Vagina (tissue), 2 donors: ENCODE data around the gene CMPK2. TPM values are rescaled to one million over a fixed set of nuclear protein-coding genes. Genes with fewer than 3 reads are reported as not detected.

ENCODE experiments used
- DNase-seq, 2 donors: peaks; one replicate each; pipeline ENCODE4 v3.0.0-alpha.2; 2017; ENCODE audit errors: extremely low spot score in 2 of 2
- H3K27ac ChIP-seq: fragments of 200-600 bp; sonication (generic); one replicate; pipeline ENCODE4 v1.5.1; 2019
- H3K27me3 ChIP-seq: fragments of 200-600 bp; sonication (generic); one replicate; pipeline ENCODE4 v1.5.1; 2019
- H3K36me3 ChIP-seq, 2 donors: fragments of 200-600 bp; sonication (generic); one replicate each; pipeline ENCODE4 v1.5.1; 2017 to 2019
- H3K4me1 ChIP-seq: fragments of 200-600 bp; sonication (generic); one replicate; pipeline ENCODE4 v1.5.1; 2019
- H3K4me3 ChIP-seq, 2 donors: fragments of 200-600 bp; sonication (generic); 1 replicate in 1 of 2; 2 replicates in 1 of 2; pipeline ENCODE4 v1.5.1; 2016 to 2019
- H3K9me3 ChIP-seq: fragments of 200-600 bp; sonication (generic); one replicate; pipeline ENCODE4 v1.5.1; 2019
- POLR2A ChIP-seq, 2 donors: fragments of 450-650 bp; IDR thresholded peaks; one replicate each; pipeline ENCODE4 v1.6.1; 2017; ENCODE audit warnings: antibody characterized with exemption in 2 of 2, mild to moderate bottlenecking in 2 of 2, moderate library complexity in 2 of 2
- POLR2AphosphoS5 ChIP-seq, 2 donors: sonication (generic); formaldehyde crosslinking; IDR thresholded peaks; one replicate each; pipeline ENCODE4 v1.9.0; 2017; ENCODE audit warnings: antibody characterized with exemption in 2 of 2, mild to moderate bottlenecking in 2 of 2, low read depth in 1 of 2; ENCODE audit not compliant: insufficient read depth in 1 of 2
- intact Hi-C: fragments of 100-400 bp; cut with DNase I; formaldehyde crosslinking; loops from one replicate; pipeline ENCODE4 v1.15.1; 2023
- total RNA-seq: library from RNA; depleted of rRNA; stranded (reverse); fragments of >200 nt; gene quantifications from one replicate; pipeline ENCODE4 v1.2.3, GENCODE V29; 2016
- TF ChIP-seq, protein P1 (sequence below), 3 experiments: fragments of 450-650 bp in 2 of 3; fragments of 200-600 bp in 1 of 3; sonication (generic) in 1 of 3; IDR thresholded peaks; one replicate each; pipeline ENCODE4 v1.5.1; 2017 to 2019; ENCODE audit warnings: antibody characterized with exemption in 3 of 3, mild to moderate bottlenecking in 2 of 3, moderate library complexity in 2 of 3

The CMPK2 gene
- total RNA-seq, 1 donor from 2014 or later: 5.6 TPM

DNA sequence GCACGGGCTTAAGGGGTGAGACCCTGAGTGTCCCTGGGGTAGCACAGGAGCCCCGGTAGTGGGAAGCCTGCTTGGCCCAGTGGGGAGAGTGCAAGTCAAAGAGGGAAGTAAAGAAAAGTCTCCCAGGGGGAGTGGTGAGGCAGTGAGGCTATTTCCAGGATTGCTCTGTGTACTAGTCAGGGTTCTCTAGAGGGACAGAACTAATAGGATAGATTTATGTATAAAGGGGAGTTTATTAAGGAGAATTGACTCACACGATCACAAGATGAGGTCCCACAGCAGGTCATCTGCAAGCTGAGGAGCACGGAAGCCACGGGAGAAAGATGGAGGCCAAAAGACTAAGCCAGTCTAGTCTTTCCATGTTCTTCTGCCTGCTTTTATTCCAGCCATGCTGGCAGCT, 45.5 kb downstream of the CMPK2 start:
- H3K9me3 ChIP-seq: no peaks in the 10 kb centered on the region
- H3K27me3 ChIP-seq: no peaks in the 10 kb centered on the region
- no peak for TF ChIP-seq POLR2A (IDR thresholded peaks at IDR 0.05)
- TF ChIP-seq POLR2AphosphoS5 (IDR thresholded peaks at IDR 0.05; ENCODE audit: insufficient read depth in 1 of 2, low read depth in 1 of 2): no peak
- TF ChIP-seq, protein P1, sequence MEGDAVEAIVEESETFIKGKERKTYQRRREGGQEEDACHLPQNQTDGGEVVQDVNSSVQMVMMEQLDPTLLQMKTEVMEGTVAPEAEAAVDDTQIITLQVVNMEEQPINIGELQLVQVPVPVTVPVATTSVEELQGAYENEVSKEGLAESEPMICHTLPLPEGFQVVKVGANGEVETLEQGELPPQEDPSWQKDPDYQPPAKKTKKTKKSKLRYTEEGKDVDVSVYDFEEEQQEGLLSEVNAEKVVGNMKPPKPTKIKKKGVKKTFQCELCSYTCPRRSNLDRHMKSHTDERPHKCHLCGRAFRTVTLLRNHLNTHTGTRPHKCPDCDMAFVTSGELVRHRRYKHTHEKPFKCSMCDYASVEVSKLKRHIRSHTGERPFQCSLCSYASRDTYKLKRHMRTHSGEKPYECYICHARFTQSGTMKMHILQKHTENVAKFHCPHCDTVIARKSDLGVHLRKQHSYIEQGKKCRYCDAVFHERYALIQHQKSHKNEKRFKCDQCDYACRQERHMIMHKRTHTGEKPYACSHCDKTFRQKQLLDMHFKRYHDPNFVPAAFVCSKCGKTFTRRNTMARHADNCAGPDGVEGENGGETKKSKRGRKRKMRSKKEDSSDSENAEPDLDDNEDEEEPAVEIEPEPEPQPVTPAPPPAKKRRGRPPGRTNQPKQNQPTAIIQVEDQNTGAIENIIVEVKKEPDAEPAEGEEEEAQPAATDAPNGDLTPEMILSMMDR (IDR thresholded peaks at IDR 0.05): no peak
- H3K4me3 ChIP-seq: no peak overlapping the region
- DNase-seq: no peak
- no peak overlapping the region for H3K27ac ChIP-seq
- H3K4me1 ChIP-seq: no peaks in the 10 kb centered on the region
- intact Hi-C loops: no loop called here
- H3K36me3 ChIP-seq: no peaks in the 10 kb centered on the region

- no peak overlapping the region for H3K4me3 ChIP-seq
- DNase-seq: no peak
- no peaks in the 10 kb centered on the region for H3K4me1 ChIP-seq
- no peaks in the 10 kb centered on the region for H3K36me3 ChIP-seq
- TF ChIP-seq POLR2A (IDR thresholded peaks at IDR 0.05) (no peak), POLR2AphosphoS5 (IDR thresholded peaks at IDR 0.05; ENCODE audit: insufficient read depth in 1 of 2, low read depth in 1 of 2) (no peak)
- TF ChIP-seq, protein P1 (IDR thresholded peaks at IDR 0.05): no peak
- H3K9me3 ChIP-seq: no peaks in the 10 kb centered on the region
- H3K27me3 ChIP-seq: no peaks in the 10 kb centered on the region
- H3K27ac ChIP-seq: no peak overlapping the region
- intact Hi-C loops: no loop called here
Measured at GRCh38 chr2:6819668-6820067, 46.0 kb downstream of the CMPK2 start.

- Histone ChIP-seq H3K4me1 (no peaks in the 10 kb centered on the region), H3K27me3 (no peaks in the 10 kb centered on the region), H3K9me3 (no peaks in the 10 kb centered on the region), H3K27ac (no peak overlapping the region), H3K4me3 (no peak overlapping the region), H3K36me3 (no peaks in the 10 kb centered on the region)
- intact Hi-C loops: no loop called here
- TF ChIP-seq, protein P1 (IDR thresholded peaks at IDR 0.05): no peak
- TF ChIP-seq POLR2A (IDR thresholded peaks at IDR 0.05) (no peak), POLR2AphosphoS5 (IDR thresholded peaks at IDR 0.05; ENCODE audit: insufficient read depth in 1 of 2, low read depth in 1 of 2) (no peak)
- DNase-seq: no peak
Measured at GRCh38 chr2:6818012-6818411, 47.7 kb downstream of the CMPK2 start.

- DNase-seq: no peak
- H3K27me3 ChIP-seq: no peaks in the 10 kb centered on the region
- intact Hi-C loops: no loop called here
- no peak for TF ChIP-seq POLR2A (IDR thresholded peaks at IDR 0.05)
- TF ChIP-seq, protein P1 (IDR thresholded peaks at IDR 0.05): no peak
- no peak for TF ChIP-seq POLR2AphosphoS5 (IDR thresholded peaks at IDR 0.05; ENCODE audit: insufficient read depth in 1 of 2, low read depth in 1 of 2)
- H3K27ac ChIP-seq: no peak overlapping the region
- no peak overlapping the region for H3K4me3 ChIP-seq
- no peaks in the 10 kb centered on the region for H3K4me1 ChIP-seq
- H3K36me3 ChIP-seq: no peaks in the 10 kb centered on the region
- H3K9me3 ChIP-seq: no peaks in the 10 kb centered on the region
Measured at GRCh38 chr2:6814869-6815268, 50.8 kb downstream of the CMPK2 start.

- no peaks in the 10 kb centered on the region for H3K36me3 ChIP-seq
- H3K27ac ChIP-seq: no peak overlapping the region
- H3K4me1 ChIP-seq: no peaks in the 10 kb centered on the region
- TF ChIP-seq POLR2AphosphoS5 (IDR thresholded peaks at IDR 0.05; ENCODE audit: insufficient read depth in 1 of 2, low read depth in 1 of 2): no peak
- TF ChIP-seq POLR2A (IDR thresholded peaks at IDR 0.05): no peak
- TF ChIP-seq, protein P1 (IDR thresholded peaks at IDR 0.05): no peak
- DNase-seq: no peak
- no peak overlapping the region for H3K4me3 ChIP-seq
- intact Hi-C loops: no loop called here
- no peaks in the 10 kb centered on the region for H3K27me3 ChIP-seq
- H3K9me3 ChIP-seq: no peaks in the 10 kb centered on the region
Measured at GRCh38 chr2:6814312-6814711, 51.4 kb downstream of the CMPK2 start.
